GM12892 (cell line): ENCODE results near the gene RBKS.
"Not testable (repeated sequence)": the region's sequence is repeated elsewhere in the genome, so short reads cannot be mapped to it uniquely, and the experiment has no call there.

Source experiments
- DNase-seq: peaks from one replicate; pipeline ENCODE4 v3.0.0; 2011; ENCODE audit not compliant: insufficient read length
- FAIRE-seq: peaks from 2 replicates; lab custom pipeline; 2011; peaks lifted over from hg19 to GRCh38; lab: Jason Lieb, UNC
- POLR2A ChIP-seq: IDR thresholded peaks from 2 replicates; pipeline ENCODE4 v1.6.1; 2011; ENCODE audit warnings: low read depth, low read length, control low read depth
- POLR2AphosphoS5 ChIP-seq: IDR thresholded peaks from 2 replicates; pipeline ENCODE4 v1.6.1; 2011; ENCODE audit warnings: low read depth, low read length, control low read depth
- TAF1 ChIP-seq: IDR thresholded peaks from 2 replicates; pipeline ENCODE4 v1.6.1; 2011; ENCODE audit warnings: low read depth, mild to moderate bottlenecking, control low read depth, low read length, borderline replicate concordance

RBKS gene

DNA sequence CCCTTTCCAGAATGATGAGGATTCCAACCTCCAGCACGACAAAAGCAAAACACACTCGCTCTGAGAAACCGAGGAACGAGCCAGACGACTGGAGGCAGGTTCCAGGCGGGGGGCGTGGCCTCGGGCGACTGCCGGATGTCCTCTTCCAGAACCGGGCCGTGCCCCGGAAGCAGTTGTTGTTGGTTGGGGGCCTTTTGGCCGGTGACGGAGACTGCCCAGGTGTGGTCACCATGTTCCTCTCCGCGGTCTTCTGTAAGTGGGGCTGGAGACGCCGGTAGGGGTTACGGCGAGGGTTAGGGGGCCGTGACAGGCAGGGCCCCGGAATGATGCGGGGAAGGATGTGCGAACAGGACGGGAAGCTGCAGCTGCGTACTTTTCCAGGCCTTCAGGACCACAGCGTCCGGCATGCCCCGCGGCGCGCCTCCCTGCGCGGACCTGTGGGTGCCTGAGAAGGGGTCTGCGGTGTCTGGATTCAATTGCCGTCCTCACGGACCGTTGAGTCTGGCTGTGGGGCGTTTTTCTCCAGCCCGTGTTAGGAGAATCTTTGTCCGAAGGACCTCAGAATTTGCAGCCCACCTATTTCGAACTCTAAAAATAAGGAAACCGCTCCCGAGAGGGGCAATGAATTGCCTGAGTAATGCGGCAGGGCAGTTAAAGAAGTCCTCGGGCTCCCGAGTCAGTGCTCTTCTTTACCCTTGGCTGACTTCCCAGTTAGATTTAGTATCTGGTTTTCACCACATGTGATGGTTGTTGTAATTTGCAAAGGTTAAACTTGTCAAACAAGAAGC lies 118.4 kb downstream of the RBKS start, which contains the start of gene MRPL33:
TSS of gene MRPL33 (plus strand) at position 172 of the 788 bp plus-strand sequence. CDS start at position 231, 59 bp downstream.
- TF ChIP-seq TAF1 (peak; percentile 49; the same call in 1 of the 2 replicates), POLR2AphosphoS5 (peak; percentile 91), POLR2A (peak; percentile 91)
- FAIRE-seq, result peak; percentile 94
- peak; percentile 93 for DNase-seq

DNA sequence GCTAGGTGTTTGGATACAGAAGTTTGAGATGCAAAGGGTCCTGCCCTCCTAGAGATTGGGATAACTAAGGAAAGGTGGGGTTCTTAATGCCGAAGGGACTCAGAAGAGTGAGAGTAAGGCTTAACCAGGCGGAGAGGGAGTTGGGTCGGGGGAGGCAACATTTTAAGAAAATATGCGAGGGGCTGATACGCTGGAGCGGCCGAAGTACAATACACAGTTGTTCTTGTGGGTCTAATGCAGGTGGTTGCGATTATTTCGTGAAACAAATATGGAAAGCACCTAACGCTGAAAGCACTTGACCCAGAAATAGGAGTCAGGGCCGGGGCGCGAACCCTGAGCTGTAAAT lies 119.0 kb downstream of the RBKS start:
- no peak for TF ChIP-seq POLR2A
- TF ChIP-seq TAF1, result no peak
- TF ChIP-seq POLR2AphosphoS5, result no peak
- DNase-seq, result no peak
- no peak for FAIRE-seq

DNA sequence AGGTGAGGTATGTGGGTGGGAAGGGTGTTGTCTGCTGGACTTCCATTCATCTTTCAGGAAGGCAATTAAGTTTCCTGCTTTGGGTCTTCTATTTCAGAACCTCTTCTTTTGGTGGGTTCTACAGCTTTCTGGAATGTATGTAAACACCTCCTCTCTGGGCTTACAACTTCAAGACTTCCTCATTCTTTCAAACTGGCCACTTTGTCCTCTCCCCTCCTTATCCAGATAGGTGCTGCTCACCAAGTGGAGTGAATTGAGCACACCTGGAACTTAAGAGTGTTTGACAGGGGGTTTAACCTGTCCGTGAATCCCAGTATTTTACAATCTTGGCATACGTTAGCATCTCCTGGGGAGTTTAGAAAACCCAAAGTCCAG lies 123.9 kb downstream of the RBKS start:
- no peak for TF ChIP-seq POLR2AphosphoS5
- no peak for TF ChIP-seq TAF1
- no peak for TF ChIP-seq POLR2A
- DNase-seq, result no peak
- FAIRE-seq, result no peak

DNA sequence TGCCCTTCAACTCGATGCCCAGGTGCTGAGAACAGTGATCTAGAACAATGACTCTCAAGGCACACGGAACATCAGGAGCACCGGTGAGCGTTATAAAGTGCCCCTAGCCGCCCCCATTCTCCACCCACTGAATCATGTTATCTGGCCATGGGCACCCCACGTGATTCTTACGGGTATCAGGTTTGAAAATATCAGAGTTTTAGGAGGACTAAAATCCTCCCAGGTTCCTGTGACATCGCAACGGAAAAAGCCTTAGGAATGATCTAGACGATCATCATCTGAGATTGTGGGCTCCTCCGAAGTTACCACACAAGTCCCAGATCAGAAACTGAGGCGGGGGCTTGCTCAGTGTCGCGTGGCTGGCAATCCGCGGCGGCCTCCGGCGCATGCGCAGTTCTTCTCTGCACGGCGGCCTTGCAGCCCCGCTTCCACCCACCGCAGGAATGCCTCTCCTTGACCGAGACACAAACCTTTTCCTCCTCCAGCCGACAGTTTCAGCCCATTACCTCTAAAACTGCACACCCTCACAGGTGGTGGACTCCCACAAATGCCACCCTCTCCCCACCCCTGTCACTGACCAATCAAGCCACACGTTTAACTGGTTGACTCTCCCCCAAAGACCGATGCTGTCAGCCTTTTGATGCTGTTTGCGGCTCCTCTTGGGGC lies 124.4 kb downstream of the RBKS start:
- TF ChIP-seq TAF1 (no peak), POLR2A (no peak), POLR2AphosphoS5 (no peak)
- FAIRE-seq (no peak), DNase-seq (no peak)

DNA sequence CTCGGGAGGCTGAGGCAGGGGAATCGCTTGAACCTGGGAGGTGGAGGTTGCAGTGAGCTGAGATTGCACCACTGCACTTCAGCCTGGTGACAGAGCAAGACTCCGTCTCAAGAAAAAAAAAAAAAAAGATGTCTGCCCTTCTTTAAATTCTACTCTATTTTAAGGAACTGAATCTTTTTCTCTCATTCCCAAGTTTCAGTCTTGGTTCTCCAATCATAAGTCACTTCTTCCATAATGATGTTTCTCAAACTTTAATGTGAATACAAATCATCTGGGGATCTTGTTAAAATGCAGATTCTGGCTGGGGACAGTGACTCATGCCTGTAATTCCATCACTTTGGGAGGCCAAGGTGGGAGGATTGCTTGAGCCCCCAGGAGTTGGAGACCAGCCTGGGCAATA lies 125.7 kb downstream of the RBKS start:
- FAIRE-seq, DNase-seq: not testable (repeated sequence)

DNA sequence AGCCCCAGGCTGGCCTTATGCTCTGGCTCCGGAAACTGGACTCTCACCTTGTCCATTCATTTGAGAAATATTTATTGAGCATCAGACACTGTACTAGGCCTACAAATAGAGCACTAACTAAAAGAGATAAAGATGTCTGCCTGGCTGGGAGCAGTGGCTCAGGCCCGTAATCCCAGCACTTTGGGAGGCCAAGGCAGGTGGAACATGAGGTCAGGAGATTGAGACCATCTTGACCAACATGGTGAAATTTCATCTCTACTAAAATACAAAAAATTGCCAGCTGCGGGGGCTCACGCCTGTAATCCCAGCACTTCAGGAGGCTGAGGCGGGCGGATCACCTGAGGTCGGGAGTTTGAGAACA lies 126.3 kb downstream of the RBKS start:
- DNase-seq (no peak), FAIRE-seq (no peak)
- TF ChIP-seq POLR2A (no peak), TAF1 (no peak), POLR2AphosphoS5 (no peak)

DNA sequence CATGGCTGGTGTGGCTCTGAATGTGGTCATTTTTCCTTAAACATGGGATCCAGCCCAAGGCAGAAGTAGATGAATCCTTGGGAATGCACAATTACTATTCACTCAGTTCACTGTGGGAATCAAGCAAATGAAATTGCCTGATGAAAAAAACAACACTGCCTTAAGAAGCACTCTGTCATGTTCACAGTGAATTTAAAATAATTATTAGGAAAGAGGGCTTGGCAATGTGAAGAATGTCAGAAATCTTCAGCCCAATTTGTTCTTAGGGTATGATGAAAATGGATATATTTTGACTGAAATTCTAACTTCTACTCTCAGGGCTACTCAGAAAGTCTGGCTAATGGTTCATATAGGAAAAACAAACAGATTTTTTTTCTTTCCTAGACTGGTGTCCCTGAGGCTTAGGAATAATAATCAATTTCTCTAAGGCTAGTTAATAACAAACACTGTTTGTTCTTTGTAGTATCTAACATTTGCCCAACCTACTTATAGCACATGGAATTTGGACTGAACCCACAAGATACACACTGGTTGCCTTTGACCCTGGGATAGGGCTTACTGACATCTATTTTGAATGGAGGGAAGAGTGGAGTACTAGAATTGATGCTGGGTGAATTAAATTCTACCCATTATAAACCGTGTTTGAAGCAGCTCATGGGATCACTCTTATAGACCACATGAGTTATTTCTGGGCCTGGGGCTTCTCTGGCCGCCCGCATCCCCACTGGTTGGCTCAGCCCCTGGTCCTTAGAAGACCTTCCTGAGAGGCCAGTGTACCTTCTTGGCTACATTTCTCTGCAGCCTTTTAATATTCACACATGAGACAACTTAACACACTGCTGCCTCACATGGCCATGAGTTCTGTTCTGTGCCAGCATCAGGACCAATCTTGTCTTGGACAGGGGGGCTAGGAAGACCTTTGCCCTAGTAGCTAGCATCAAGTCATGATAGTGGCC lies 127.0 kb downstream of the RBKS start:
- TF ChIP-seq POLR2A (no peak), TAF1 (no peak), POLR2AphosphoS5 (no peak)
- no peak for FAIRE-seq

DNA sequence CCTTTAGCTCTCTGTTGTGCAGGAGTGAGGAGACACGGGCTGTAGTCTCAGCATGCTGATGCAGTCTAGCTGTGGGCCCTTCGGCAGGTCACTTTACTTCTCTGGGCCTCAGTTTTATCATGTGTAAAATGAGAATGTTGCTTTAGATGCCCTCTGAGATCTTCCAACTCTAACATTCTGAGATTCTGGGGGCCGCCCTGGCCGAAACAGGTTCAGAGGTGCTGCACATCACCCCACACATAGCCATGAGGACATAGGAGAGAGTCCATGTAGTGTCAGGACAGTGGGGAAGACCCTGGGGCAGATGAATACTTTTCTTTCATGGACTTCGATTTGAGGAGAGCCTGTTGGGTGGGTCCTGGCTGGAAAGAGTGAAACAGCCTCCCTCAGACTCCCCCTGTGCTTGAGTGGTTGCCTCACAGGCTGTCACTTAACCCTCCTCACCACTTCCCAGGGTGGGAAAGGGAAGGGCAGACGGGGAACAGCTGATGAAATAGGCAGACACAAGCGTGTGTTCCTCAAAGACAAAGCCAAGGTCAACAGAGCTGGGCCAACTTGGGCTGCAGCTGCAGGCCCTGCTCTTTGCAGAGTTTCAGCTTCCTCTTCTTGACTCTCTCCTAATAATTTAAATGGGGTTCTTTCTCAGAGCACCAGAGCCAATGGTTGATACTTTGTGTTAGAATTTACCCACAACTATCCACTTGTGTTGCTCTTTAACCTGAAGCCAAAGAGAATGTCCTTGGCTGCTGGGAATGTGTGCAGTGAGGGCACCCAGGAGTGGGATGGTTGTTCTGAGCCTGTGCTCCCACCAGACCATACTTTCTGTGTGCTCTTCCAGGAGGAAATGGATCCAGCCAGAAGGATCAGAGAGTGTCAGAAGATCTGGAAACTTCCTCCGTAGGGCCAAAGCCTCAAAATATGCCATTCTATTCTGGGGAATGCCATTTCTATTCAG lies 133.4 kb downstream of the RBKS start:
- DNase-seq (no peak), FAIRE-seq (no peak)

More for the DNA sequence above, 127.0 kb downstream of the RBKS start:
- no peak for DNase-seq

DNA sequence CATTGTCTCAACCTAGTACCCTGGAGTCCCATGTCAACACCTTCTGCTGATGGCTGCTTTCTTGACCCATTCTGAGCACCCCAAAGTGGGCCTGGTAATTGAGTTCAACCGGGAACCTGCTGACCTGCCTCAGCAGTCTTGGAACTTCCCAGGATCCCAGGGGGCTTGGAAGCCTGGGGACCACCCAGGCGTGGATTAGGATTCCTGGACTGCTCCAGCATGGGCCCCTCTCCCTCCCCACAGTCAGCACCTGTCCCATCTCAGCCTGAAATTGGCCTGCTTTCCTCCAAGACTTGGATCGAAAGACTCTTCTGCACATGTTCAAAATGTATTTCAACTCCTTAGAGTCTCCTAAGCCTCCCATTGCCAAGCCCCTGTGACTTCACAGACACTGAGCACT lies 134.1 kb downstream of the RBKS start:
- TF ChIP-seq POLR2A, result no peak
- no peak for TF ChIP-seq POLR2AphosphoS5
- no peak for TF ChIP-seq TAF1
- FAIRE-seq (no peak), DNase-seq (no peak)

More for the DNA sequence above, 133.4 kb downstream of the RBKS start:
- TF ChIP-seq TAF1 (no peak), POLR2A (no peak), POLR2AphosphoS5 (no peak)

DNA sequence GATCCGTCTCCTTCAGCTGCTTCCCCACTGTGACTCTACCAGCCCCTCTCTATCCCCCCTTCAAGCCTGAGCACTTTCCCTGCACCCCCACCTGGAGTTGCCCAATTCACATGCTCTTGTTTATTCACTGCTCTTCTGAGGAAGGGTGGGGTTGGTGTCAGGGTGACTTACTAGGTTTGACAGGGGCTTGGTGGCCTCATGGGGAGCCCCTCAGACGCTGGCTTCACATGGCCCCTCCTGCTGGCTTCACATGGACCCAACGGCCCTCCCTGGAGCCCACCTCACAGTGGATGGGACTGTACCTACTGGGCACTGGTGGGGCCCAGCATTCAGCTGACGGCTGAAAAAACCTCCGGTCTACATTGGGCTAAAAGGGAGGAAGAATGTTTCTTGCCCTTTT lies 135.4 kb downstream of the RBKS start:
- DNase-seq (no peak), FAIRE-seq (no peak)
- TF ChIP-seq POLR2AphosphoS5 (no peak), TAF1 (no peak), POLR2A (no peak)

DNA sequence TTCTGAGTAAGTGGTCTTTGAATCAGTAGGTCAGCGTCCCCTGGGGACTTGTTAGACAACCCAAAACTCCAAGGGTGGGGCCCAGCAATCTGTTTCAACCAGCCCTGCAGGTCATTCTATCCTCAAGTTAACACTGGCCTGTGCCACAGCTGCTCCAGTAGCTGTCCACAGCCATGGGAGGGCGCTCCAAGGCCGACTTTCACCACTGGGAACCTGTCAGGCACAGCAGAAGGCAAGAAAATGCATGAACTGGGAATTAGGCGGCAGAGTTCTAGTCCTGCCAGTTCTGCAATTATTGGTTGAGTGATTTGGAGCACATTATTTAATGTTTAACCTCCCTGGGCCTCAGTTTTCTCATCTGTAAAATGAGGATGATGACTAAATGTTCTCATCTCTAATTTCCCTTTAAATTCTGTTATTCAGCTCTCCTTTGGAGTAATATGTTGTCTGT lies 136.0 kb downstream of the RBKS start:
- TF ChIP-seq TAF1, result no peak
- no peak for TF ChIP-seq POLR2A
- TF ChIP-seq POLR2AphosphoS5, result no peak
- FAIRE-seq, result no peak
- DNase-seq, result peak; percentile 34

DNA sequence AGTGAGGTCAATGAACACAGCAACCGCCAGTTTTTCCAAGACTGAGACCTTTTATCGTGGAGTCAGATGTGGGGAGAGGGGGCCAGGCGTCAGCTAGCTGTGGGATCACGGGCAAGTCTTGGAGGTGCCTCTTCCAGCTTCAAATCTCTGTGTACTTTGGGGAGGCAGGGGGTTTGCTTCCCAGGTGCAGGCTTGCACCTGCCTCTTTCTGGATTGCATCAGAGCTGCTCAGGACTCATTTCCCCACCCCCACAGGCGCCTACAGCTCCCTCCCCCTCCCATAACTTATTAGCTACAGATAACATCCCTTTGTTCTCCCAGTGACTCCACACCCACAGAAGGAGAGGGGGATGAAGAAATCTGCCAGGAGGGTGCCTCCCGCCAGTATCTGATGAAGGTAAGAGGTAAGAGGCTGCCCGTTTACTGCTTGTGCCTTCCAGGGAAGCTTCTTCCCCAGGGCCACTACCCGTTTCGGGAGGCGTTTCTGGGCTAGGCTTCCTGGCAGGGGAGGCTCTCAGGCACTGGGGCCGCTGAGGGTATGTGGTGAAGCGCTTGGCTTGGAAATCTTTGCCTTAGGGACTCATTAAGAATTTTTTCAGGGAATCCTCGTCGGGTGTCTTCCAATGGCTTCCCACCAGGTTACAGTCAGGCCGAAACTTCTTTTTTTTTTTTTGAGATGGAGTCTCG lies 137.5 kb downstream of the RBKS start:
- DNase-seq (no peak), FAIRE-seq (no peak)
- TF ChIP-seq POLR2AphosphoS5, result no peak
- no peak for TF ChIP-seq TAF1
- no peak for TF ChIP-seq POLR2A
